ENCODE measurements around the gene TMX2. TPM values are rescaled to one million over a fixed set of nuclear protein-coding genes. Genes with fewer than 3 reads are reported as not detected.
"Not testable (repeated sequence)": the region's sequence is repeated elsewhere in the genome, so short reads cannot be mapped to it uniquely, and the experiment has no call there.

TMX2 gene
- polyA plus RNA-seq, 3 donors, result 28.9 to 71.6 (median 52.9) TPM

DNA sequence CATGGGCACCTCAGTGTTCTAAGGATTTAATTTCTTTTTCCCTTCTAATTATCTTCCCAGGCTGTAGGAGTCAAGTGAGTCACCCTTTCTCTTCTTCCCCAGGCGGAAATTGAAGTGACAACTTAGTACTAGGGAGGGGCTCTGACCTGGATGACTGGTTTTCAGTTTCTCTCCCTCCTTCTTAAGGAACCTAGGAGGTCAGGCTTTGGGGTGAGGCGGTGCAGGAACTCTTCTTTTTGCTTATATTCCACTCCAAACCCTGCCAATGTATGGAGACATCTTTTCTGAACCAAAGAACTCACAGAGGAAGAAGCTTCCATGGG is 31.9 kb upstream of the TMX2 start:
- Histone ChIP-seq H3K4me1 (ENCODE audit: control insufficient read depth in 1 of 2, insufficient read depth in 2 of 2, low read length in 2 of 2) (no peaks in the 10 kb centered on the region), H3K4me2 (replicated peaks; ENCODE audit: extremely low read depth, low read length, poor library complexity, severe bottlenecking) (no peak overlapping the region), H3K36me3 (replicated peaks in 1 of 2; ENCODE audit: control insufficient read depth in 1 of 2, insufficient read depth in 2 of 2, low read length in 2 of 2) (peaks cover 70 to 95% of the 10 kb centered on the region in 2 donors), H3K4me3 (replicated peaks in 1 of 3; ENCODE audit: low read depth in 2 of 3, low read length in 3 of 3) (no peak overlapping the region), H2AFZ (ENCODE audit: insufficient read depth, low read depth, low read length, poor library complexity, severe bottlenecking) (no peak overlapping the region), H4K20me1 (ENCODE audit: insufficient read depth, low read length) (peaks cover 89% of the 10 kb centered on the region), H3K9me3 (replicated peaks in 1 of 2; ENCODE audit: control insufficient read depth in 1 of 2, insufficient read depth in 1 of 2, low read length in 2 of 2) (no peaks in the 10 kb centered on the region), H3K27ac (ENCODE audit: low read depth in 1 of 2, low read length in 2 of 2) (peak overlapping the region in 1 of 2 donors; percentile 29), H3K79me2 (ENCODE audit: insufficient read depth, low read length) (peaks cover 79% of the 10 kb centered on the region), H3K27me3 (ENCODE audit: control insufficient read depth in 2 of 2, insufficient read depth in 2 of 2, low read length in 2 of 2) (no peaks in the 10 kb centered on the region), H3K9ac (ENCODE audit: insufficient read depth, low read length, poor library complexity, severe bottlenecking) (no peak overlapping the region)
- no peak overlapping the region for H3K4me3 Mint-ChIP-seq
- peak overlapping the region in 2 of 7 donors; percentile 48 to 58 for H3K27ac Mint-ChIP-seq
- no peak for DNase-seq
- no peaks in the 10 kb centered on the region for H3K9me3 Mint-ChIP-seq
- peaks cover 5% of the 10 kb centered on the region for H3K4me1 Mint-ChIP-seq
- intact Hi-C loops (cut with micrococcal nuclease), result no loop called here
- peaks cover 65 to 76% of the 10 kb centered on the region in 2 donors for H3K36me3 Mint-ChIP-seq
- no CpG with 5 or more reads among the region's 2 CpGs for WGBS (ENCODE audit: insufficient coverage)
- H3K27me3 Mint-ChIP-seq (ENCODE audit: low read depth in 3 of 3), result peaks cover 0 to 2% (median 0%) of the 10 kb centered on the region in 3 donors
- TF ChIP-seq, protein P1, sequence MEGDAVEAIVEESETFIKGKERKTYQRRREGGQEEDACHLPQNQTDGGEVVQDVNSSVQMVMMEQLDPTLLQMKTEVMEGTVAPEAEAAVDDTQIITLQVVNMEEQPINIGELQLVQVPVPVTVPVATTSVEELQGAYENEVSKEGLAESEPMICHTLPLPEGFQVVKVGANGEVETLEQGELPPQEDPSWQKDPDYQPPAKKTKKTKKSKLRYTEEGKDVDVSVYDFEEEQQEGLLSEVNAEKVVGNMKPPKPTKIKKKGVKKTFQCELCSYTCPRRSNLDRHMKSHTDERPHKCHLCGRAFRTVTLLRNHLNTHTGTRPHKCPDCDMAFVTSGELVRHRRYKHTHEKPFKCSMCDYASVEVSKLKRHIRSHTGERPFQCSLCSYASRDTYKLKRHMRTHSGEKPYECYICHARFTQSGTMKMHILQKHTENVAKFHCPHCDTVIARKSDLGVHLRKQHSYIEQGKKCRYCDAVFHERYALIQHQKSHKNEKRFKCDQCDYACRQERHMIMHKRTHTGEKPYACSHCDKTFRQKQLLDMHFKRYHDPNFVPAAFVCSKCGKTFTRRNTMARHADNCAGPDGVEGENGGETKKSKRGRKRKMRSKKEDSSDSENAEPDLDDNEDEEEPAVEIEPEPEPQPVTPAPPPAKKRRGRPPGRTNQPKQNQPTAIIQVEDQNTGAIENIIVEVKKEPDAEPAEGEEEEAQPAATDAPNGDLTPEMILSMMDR (IDR thresholded peaks at IDR 0.05), result no peak

DNA sequence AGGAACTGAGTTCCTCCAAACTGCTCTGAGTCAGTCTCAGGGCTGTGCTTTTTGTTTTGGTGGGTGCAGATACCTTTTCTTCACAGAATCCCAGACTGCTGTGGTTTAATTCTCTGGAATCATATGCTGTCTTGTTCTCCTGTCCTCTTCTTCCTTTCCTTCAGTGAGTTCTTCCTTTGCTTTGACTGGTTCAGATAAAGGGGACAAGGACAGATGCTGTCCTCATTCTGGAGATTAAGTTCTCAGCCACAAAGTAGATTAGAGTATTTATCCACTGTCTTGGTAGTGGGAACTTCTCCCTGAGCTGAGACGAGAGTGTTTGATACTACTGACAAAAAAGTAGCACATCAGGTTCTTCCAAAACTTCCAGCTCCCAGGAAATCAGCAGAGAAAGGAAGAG is 31.2 kb upstream of the TMX2 start:
- peaks cover 5% of the 10 kb centered on the region for H3K4me1 Mint-ChIP-seq
- 80% methylated on average over 1 of the region's 1 CpG for WGBS (ENCODE audit: insufficient coverage)
- no peak overlapping the region for H3K4me3 Mint-ChIP-seq
- H3K9me3 ChIP-seq (replicated peaks in 1 of 2; ENCODE audit: control insufficient read depth in 1 of 2, insufficient read depth in 1 of 2, low read length in 2 of 2), result no peaks in the 10 kb centered on the region
- no peaks in the 10 kb centered on the region for H3K27me3 ChIP-seq (ENCODE audit: control insufficient read depth in 2 of 2, insufficient read depth in 2 of 2, low read length in 2 of 2)
- peak overlapping the region in 1 of 7 donors; percentile 16 for H3K27ac Mint-ChIP-seq
- H3K4me2 ChIP-seq (replicated peaks; ENCODE audit: extremely low read depth, low read length, poor library complexity, severe bottlenecking), result no peak overlapping the region
- no peak overlapping the region for H2AFZ ChIP-seq (ENCODE audit: insufficient read depth, low read depth, low read length, poor library complexity, severe bottlenecking)
- no peaks in the 10 kb centered on the region for H3K4me1 ChIP-seq (ENCODE audit: control insufficient read depth in 1 of 2, insufficient read depth in 2 of 2, low read length in 2 of 2)
- H3K9me3 Mint-ChIP-seq, result no peaks in the 10 kb centered on the region
- H3K36me3 ChIP-seq (replicated peaks in 1 of 2; ENCODE audit: control insufficient read depth in 1 of 2, insufficient read depth in 2 of 2, low read length in 2 of 2), result peaks cover 70 to 95% of the 10 kb centered on the region in 2 donors
- H3K79me2 ChIP-seq (ENCODE audit: insufficient read depth, low read length), result peaks cover 77% of the 10 kb centered on the region
- H3K27me3 Mint-ChIP-seq (ENCODE audit: low read depth in 3 of 3), result peaks cover 0 to 2% (median 0%) of the 10 kb centered on the region in 3 donors
- peaks cover 65 to 79% of the 10 kb centered on the region in 2 donors for H3K36me3 Mint-ChIP-seq
- no peak overlapping the region for H3K9ac ChIP-seq (ENCODE audit: insufficient read depth, low read length, poor library complexity, severe bottlenecking)
- peaks cover 88% of the 10 kb centered on the region for H4K20me1 ChIP-seq (ENCODE audit: insufficient read depth, low read length)
- H3K4me3 ChIP-seq (replicated peaks in 1 of 3; ENCODE audit: low read depth in 2 of 3, low read length in 3 of 3), result no peak overlapping the region
- no peak for DNase-seq
- TF ChIP-seq, protein P1 (IDR thresholded peaks at IDR 0.05), result no peak
- H3K27ac ChIP-seq (ENCODE audit: low read depth in 1 of 2, low read length in 2 of 2), result peak overlapping the region in 1 of 2 donors; percentile 3
- intact Hi-C loops (cut with micrococcal nuclease), result no loop called here

DNA sequence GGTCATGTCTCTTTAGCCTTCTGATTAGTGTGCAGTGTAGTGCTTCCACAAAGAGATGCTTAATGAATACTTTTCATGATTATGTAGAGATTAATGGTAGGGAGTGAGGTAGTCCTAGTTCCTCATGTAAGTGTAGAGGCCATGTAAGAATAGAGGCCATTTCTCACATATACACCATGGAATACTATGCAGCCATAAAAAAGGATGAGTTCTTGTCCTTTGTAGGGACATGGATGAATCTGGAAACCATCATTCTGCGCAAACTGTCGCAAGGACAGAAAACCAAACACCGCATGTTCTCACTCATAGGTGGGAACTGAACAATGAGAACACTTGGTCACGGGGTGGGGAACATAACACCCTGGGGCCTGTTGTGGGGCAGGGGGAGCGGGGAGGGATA is 21.9 kb upstream of the TMX2 start:
- H3K27ac ChIP-seq (ENCODE audit: low read depth in 1 of 2, low read length in 2 of 2), result not testable (repeated sequence)

More for the DNA sequence above, 21.9 kb upstream of the TMX2 start:
- Histone ChIP-seq H3K36me3 (replicated peaks in 1 of 2; ENCODE audit: control insufficient read depth in 1 of 2, insufficient read depth in 2 of 2, low read length in 2 of 2) (peaks cover 88 to 93% of the 10 kb centered on the region in 2 donors), H4K20me1 (ENCODE audit: insufficient read depth, low read length) (peaks cover 44% of the 10 kb centered on the region), H3K79me2 (ENCODE audit: insufficient read depth, low read length) (peaks cover 13% of the 10 kb centered on the region)
- DNase-seq; H3K27me3 Mint-ChIP-seq (ENCODE audit: low read depth in 3 of 3); H3K27me3 ChIP-seq (ENCODE audit: control insufficient read depth in 2 of 2, insufficient read depth in 2 of 2, low read length in 2 of 2); H3K4me1 ChIP-seq (ENCODE audit: control insufficient read depth in 1 of 2, insufficient read depth in 2 of 2, low read length in 2 of 2); H3K4me3 ChIP-seq (replicated peaks in 1 of 3; ENCODE audit: low read depth in 2 of 3, low read length in 3 of 3); H3K27ac Mint-ChIP-seq; H3K9me3 ChIP-seq (replicated peaks in 1 of 2; ENCODE audit: control insufficient read depth in 1 of 2, insufficient read depth in 1 of 2, low read length in 2 of 2); H3K4me1 Mint-ChIP-seq; H3K4me2 ChIP-seq (replicated peaks; ENCODE audit: extremely low read depth, low read length, poor library complexity, severe bottlenecking); H3K4me3 Mint-ChIP-seq; H3K9ac ChIP-seq (ENCODE audit: insufficient read depth, low read length, poor library complexity, severe bottlenecking); H3K9me3 Mint-ChIP-seq; intact Hi-C loops (cut with micrococcal nuclease); H2AFZ ChIP-seq (ENCODE audit: insufficient read depth, low read depth, low read length, poor library complexity, severe bottlenecking): not testable (repeated sequence)
- peaks cover 66 to 92% of the 10 kb centered on the region in 2 donors for H3K36me3 Mint-ChIP-seq
- WGBS (ENCODE audit: insufficient coverage), result 100% methylated on average over 2 of the region's 5 CpGs
